GM19351 (cell line): ENCODE data around the gene FIZ1.

Experiments used
- ATAC-seq: cut with Tn5 transposase; IDR thresholded peaks from one replicate; pipeline ENCODE4 v1.9.1; 2021; ENCODE audit warnings: mild to moderate bottlenecking, moderate library complexity; ENCODE audit not compliant: unreplicated experiment

The FIZ1 gene

DNA sequence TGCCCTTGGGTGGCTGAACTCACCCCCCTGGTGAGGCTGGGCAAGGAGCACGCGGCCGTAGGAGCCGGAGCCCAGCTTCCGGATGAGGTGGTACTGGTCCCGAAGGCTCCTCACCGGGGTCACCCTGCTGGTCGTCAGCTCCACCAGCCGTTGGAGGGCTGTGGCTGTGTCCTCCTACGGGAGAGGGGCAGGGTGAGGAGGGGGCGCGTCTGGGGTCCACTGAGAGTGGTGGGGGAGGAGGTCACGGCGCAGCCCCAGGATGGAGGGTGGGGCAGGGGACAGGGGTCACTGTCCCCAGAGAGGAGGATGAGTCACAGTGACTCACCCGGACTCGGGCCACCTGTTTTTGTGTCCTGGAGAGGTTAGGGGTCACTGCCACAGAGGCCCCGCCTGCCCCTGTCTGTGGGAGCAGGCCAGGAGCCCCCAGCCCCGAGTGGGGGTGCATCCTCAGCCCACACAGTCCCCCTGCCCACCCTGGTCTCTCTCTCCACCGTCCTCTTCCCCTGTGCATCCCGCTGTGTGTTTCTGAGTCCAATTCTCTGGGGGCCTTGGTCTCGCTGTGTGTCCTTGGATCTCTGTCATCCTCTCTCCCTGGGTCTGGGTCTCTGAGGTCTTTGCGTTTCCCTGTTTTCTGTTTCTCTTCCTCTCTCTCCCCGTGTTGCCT lies 54.4 kb downstream of the FIZ1 start:
- ATAC-seq: no peak

DNA sequence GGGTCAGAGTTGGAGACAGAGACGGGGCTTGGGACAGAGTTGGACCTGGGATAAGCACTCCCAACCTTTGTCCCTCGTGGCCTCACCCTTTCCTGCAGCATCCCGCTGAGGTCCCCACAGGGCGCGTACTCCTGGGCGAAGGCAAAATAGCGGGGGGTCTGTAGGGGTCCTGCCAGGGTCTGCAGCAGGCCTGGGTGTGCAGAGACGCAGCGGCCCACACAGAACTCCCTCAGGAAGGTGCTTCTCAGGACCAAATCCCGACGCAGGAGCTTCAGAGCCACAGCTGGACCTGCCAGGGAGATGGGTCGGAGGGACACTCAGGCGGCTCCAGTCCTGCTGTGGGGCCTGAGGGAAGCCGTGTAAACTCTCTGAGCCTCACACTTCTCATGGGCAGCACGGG lies 55.3 kb downstream of the FIZ1 start:
- ATAC-seq: no peak

DNA sequence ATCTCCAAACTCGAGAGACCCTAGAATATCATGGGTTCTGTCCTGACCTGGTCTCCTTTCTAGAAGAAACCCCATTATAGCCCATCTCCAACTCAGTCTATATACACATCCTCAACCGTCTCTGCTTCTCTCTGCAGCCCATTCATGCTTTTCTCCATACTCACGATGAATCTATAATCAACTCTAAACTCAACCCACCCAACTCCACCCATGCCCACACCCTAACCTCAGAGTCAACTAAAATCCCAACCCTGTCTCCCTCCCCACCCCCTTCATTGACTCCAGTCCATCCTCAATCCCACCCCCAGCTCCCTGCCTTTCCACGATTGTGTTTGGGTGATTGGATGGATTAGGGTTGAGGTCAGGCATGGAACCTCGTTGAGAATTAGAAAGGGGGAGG lies 55.8 kb downstream of the FIZ1 start:
- no peak for ATAC-seq

DNA sequence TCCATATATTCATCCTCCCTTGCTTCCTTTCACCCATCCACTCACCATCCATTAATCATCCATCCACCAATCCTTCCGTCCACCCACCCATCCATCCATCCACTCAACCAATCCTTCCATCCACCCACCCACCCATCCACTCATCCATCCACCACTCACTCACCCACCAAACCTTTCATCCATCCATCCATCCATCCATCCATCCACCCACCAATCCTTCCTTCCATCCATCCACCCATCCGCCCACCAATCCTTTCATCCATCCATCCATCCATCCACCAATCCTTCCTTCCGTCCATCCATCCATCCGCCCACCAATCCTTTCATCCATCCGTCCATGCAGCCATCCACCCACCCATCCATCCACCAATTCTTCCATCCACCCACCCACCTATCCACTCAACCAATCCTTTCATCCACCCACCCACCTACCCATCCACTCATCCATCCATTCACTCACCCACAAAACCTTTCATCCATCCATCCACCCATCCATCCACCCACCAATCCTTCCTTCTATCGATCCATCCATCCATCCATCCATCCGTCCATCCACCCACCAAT lies 56.9 kb downstream of the FIZ1 start:
- ATAC-seq: no peak
